GM12891 (cell line): ENCODE data around the gene TTLL5.

ENCODE experiments used
- DNase-seq: peaks from one replicate; pipeline ENCODE4 v3.0.0; 2011; ENCODE audit warnings: low spot score; ENCODE audit not compliant: insufficient read length
- FAIRE-seq: peaks from 2 replicates; lab custom pipeline; 2011; peaks lifted over from hg19 to GRCh38; lab: Jason Lieb, UNC
- PAX5 ChIP-seq: IDR thresholded peaks from 2 replicates; pipeline ENCODE4 v1.6.1; 2011; ENCODE audit warnings: low read length, moderate library complexity, mild to moderate bottlenecking; ENCODE audit not compliant: insufficient read depth, severe bottlenecking
- POLR2A ChIP-seq: IDR thresholded peaks from 2 replicates; pipeline ENCODE4 v1.6.1; 2011; ENCODE audit warnings: low read depth, low read length, control low read depth
- POLR2AphosphoS5 ChIP-seq: IDR thresholded peaks from 2 replicates; pipeline ENCODE4 v1.6.1; 2011; ENCODE audit warnings: low read depth, low read length, control low read depth
- POU2F2 ChIP-seq: IDR thresholded peaks from 2 replicates; pipeline ENCODE4 v1.6.1; 2011; ENCODE audit warnings: low read depth, mild to moderate bottlenecking, control low read depth, low read length, moderate library complexity
- SPI1 ChIP-seq: IDR thresholded peaks from 2 replicates; pipeline ENCODE4 v1.6.1; 2011; ENCODE audit warnings: low read depth, low read length, control low read depth
- TAF1 ChIP-seq: IDR thresholded peaks from 2 replicates; pipeline ENCODE4 v1.6.1; 2011; ENCODE audit warnings: low read depth, low read length, control low read depth

TTLL5 gene

DNA sequence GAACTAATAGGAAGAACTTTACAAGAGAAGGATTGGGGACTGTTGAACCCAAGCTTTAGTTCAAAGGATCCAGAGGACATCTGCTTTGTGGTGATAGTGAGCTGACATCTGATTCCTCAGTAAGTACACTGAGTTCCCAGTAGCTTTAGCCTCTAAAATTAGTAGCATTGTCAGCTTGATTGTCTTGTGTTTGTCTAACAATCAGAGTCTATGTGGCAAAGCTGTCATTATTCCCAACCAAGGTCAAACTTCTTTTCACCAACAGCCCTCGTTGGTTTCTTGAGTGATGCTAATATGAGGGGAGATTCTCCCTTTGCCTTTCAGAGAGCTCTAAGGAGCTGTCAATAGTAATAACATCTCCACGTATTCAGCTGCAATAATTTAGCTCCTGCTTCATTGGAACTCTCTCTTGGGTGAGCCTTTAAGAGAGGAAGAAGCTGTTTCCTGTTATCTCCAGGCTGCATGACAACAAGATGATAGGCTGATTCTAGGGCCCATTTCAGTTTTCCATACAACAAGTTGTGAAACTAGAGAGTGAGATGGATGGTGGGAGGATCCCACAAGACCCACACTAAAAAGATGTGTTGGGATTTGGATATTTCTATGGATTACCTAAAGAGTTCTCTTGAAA lies 274.1 kb downstream of the TTLL5 start:
- DNase-seq (no peak), FAIRE-seq (no peak)
- no peak for TF ChIP-seq TAF1
- no peak for TF ChIP-seq PAX5
- TF ChIP-seq POLR2AphosphoS5 = no peak
- no peak for TF ChIP-seq SPI1
- TF ChIP-seq POU2F2 = no peak
- TF ChIP-seq POLR2A = no peak

DNA sequence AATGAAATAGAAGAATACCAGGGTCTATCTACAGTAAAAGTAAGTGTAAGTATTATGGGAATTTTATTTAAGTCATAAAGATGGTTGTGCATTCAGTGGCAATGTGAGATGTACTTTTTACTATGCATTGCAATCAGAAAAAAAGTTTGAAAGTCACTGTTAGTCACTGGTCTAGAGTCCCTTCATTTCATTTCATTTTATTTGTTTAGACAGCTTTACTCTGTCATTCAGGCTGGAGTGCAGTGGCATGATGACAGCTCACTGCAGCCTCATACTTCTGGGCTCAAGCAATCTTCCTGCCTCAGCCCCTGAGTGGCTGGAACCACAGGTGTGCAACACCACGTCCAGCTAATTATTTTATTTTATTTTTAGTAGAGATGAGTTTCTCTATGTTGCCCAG lies 278.2 kb downstream of the TTLL5 start:
- FAIRE-seq = no peak
- TF ChIP-seq SPI1 (no peak), TAF1 (no peak), POLR2A (no peak), POLR2AphosphoS5 (no peak), POU2F2 (no peak), PAX5 (no peak)

DNA sequence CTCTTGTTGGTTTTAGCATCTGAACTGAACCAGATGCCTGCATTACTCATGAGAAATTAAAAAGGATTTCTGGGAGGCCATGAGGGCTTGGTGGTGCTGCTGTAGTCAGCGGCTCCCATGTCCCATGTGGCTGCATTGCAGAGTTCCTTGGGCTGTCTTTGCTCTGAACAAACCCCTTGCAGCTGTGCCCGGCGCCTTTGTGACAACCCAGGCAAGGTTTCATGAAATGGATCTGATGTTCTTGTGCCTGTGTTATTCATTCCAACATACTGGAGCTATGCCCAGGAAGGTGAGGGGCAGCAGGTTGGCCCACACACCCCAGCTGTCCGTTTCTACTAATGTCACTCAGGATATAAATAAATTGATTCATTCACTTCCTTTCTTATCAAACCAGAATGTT lies 280.0 kb downstream of the TTLL5 start:
- TF ChIP-seq POU2F2 (no peak), PAX5 (no peak), POLR2AphosphoS5 (no peak), POLR2A (no peak), TAF1 (no peak), SPI1 (no peak)
- FAIRE-seq (no peak), DNase-seq (no peak)

More for the DNA sequence above, 278.2 kb downstream of the TTLL5 start:
- DNase-seq = no peak

DNA sequence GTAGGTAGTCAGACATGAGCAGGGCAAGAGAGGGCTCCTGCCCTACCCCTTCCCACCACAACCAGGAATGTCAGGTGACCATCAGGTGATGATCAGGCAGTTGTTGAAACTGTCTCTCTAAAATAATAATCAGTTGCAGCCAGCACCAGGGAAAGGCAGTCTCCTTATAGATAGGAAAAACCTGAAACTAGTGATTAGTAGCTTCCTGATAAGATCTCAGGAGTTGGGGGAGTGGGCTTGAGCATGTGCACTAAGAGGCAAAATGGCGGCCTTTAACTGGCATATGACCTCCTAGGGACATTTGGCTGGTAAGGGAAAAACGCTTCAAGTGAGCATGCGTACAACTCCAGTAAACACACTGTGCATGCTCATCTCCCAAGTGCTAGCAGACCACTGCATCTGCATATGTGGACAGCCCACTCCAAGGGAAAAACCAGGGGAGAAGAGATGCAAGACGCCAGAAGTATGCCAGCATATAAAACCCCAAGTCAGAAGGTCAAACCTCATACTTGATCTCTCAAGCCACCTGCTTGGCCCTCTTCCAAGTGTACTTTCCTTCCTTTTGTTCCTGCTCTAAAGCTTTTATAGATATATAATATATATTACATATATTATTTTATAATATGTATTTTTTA lies 283.7 kb downstream of the TTLL5 start:
- no peak for TF ChIP-seq POLR2A
- TF ChIP-seq POU2F2 = no peak
- TF ChIP-seq POLR2AphosphoS5 = no peak
- no peak for TF ChIP-seq PAX5
- TF ChIP-seq SPI1 = no peak
- TF ChIP-seq TAF1 = no peak
- no peak for FAIRE-seq

DNA sequence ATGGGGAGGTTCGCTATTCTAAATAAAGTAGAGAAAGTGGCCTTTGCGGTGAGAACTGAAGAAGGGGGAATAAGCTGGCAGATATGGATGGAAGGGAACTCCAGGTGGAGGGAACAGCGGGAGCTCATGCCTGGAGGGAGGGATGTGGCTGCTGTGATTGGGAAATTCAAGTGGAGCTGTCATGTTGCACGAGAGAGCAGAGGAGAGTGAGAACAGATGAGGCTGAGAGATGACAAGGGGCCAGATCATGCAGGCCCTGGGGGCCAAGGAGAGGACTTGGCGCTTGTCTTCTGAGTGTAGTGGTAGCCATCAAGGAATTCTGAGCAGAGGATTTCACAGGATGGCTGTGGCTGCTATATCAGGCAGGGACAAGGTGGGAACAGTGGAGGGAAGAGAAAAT lies 285.7 kb downstream of the TTLL5 start:
- no peak for DNase-seq
- FAIRE-seq = no peak
- TF ChIP-seq SPI1 = no peak

More for the DNA sequence above, 283.7 kb downstream of the TTLL5 start:
- no peak for DNase-seq

DNA sequence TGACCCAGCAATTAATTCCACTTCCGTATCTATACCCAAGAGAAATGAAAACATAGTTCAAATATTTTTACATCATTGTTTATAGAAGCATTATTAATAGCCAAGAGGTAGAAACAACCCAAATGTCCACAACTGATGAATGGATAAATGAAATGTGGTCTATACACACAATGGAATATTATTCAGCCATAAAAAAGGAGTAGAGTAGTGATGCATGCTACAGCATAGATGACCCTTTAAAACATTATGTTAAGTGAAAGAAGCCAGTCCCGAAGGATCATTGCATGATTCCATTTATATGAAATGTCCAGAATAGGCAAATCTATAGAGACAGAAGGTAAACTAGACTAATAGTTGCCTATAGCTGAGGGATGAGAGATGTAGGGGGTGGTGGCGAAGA lies 291.4 kb downstream of the TTLL5 start:
- TF ChIP-seq TAF1 = no peak
- no peak for TF ChIP-seq POLR2AphosphoS5
- no peak for TF ChIP-seq SPI1
- no peak for TF ChIP-seq PAX5
- no peak for TF ChIP-seq POLR2A
- no peak for TF ChIP-seq POU2F2
- FAIRE-seq (no peak), DNase-seq (no peak)

DNA sequence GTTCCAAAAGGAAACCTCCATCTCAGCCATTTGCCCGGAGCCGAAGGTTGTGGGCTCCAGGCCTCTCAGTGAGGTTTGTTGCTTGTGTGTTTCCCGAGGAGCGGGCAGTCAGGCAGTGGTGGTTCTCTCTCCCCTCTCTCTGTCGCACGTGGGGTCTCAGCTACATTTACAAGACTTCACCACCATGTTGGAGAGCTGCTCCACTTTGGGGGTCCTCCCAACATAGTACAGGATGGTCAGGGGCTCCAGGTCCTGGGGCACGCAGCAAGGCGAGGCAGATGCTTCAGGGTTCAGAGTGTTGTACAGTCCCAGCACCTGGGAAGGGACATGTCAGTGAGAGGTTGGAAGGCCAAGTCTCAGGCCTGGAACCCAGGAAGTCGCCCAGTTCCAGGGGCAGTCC lies 298.0 kb downstream of the TTLL5 start:
- DNase-seq = no peak
- no peak for TF ChIP-seq POLR2A
- no peak for TF ChIP-seq SPI1
- TF ChIP-seq POLR2AphosphoS5 = no peak
- TF ChIP-seq TAF1 = no peak
- no peak for TF ChIP-seq POU2F2
- TF ChIP-seq PAX5 = no peak
- FAIRE-seq = no peak

DNA sequence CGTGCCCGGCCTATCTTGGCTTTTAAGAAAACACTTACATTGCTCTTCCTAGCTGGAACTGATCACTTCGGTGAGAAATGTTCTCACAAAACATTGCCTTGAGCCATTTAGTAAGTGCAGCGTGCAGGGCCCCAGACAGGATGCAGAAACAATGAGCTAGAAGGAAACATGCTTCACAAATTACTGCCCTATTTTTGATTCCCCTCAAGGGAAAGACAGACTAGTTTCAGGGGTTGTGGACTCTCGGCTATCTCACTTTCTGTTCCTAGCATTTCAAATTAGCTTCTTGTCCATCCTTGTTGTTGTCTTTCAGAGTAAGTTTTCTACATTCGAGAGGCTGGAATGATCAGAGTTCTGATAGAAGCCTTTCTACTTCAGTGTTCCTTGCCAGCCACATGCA lies 299.2 kb downstream of the TTLL5 start:
- TF ChIP-seq POLR2AphosphoS5 = no peak
- TF ChIP-seq TAF1 = no peak
- TF ChIP-seq PAX5 = no peak
- TF ChIP-seq SPI1 = no peak
- no peak for TF ChIP-seq POU2F2
- no peak for TF ChIP-seq POLR2A
- FAIRE-seq = peak; percentile 84
- DNase-seq = no peak

DNA sequence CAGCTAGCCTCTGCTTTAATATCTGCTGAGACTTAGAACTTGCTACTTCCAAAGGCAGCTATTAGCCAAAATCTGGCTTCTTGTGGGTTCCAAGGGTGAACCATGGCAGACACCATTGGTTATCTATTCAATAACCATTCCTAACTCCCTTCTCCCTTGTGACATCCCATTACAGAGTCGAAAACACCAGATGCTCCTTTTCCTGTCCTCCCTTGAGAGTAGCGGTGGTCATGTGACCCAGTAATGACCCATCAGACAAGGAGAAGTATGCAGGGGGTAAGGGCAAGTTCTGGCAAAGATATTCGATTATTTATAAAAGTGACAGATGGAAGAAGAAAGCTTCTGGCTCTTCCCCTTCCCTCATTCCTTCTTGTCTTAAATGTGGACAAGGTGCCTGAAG lies 300.6 kb downstream of the TTLL5 start:
- TF ChIP-seq POU2F2 = no peak
- no peak for TF ChIP-seq POLR2AphosphoS5
- no peak for TF ChIP-seq TAF1
- FAIRE-seq = no peak
- no peak for DNase-seq

DNA sequence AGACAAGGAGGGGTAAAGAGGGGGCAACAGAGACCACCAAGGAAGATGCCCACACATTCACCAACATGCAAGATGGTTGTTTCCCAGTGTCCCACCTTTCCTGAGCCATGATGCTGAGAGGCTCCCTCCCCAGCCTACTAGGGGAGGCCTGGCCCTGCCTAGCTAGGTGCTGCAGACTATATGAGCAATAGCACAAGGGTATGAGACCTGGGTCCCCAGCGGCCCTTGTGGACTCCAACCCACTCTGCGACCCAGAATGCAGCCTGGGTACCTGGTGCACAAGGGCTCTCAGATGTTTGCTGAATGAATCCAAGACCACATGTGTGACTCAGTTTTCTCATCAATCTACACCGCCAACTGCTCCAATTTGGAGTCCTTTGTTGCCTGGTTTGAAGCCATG lies 306.8 kb downstream of the TTLL5 start:
- no peak for FAIRE-seq
- TF ChIP-seq PAX5 = no peak
- no peak for TF ChIP-seq SPI1
- TF ChIP-seq POLR2AphosphoS5 = no peak
- no peak for TF ChIP-seq TAF1
- TF ChIP-seq POU2F2 = no peak
- TF ChIP-seq POLR2A = no peak
- no peak for DNase-seq
